ENCODE results near the gene GKN2.

GRCh38 chr2:68935471-68935870 lies 17.2 kb downstream of the GKN2 start:
- TF ChIP-seq CTCF (IDR thresholded peaks at IDR 0.05) (no peak), POLR2A (IDR thresholded peaks at IDR 0.05) (no peak)
